H1 (cell line): ENCODE measurements around the gene ARID5B. TPM values are rescaled to one million over a fixed set of nuclear protein-coding genes. Genes with fewer than 3 reads are reported as not detected.

ENCODE experiments used
- CTCF ChIA-PET: fragments of 300-600 bp; sonication (Branson Sonifier 250); formaldehyde crosslinking; loops from one replicate; lab custom pipeline; 2021; ENCODE audit not compliant: partially characterized antibody; lab: Charles Lee
- POLR2A ChIA-PET: fragments of 300-600 bp; sonication (Branson Sonifier 250); formaldehyde crosslinking; loops from one replicate; lab custom pipeline; 2021; ENCODE audit warnings: inconsistent platforms; ENCODE audit not compliant: partially characterized antibody; lab: Charles Lee
- DNase-seq, 2 experiments: peaks; one replicate each; pipeline versions ENCODE4 v3.0.0 to v3.0.0-alpha.2; 2010 to 2022; ENCODE audit warnings: low spot score in 2 of 2, low read depth in 1 of 2, mixed read lengths in 1 of 2
- FAIRE-seq: peaks from 2 replicates; lab custom pipeline; 2011; peaks lifted over from hg19 to GRCh38; lab: Jason Lieb, UNC
- H2AFZ ChIP-seq: 2 replicates; pipeline ENCODE4 v1.8.1; 2012; ENCODE audit warnings: low read length, inconsistent platforms
- H2AK5ac ChIP-seq: 2 replicates; pipeline ENCODE4 v1.6.1; 2013; ENCODE audit warnings: low read depth, low read length
- H2BK120ac ChIP-seq: replicated peaks from 2 replicates; pipeline ENCODE3; 2013; ENCODE audit warnings: low read depth, low read length, inconsistent platforms
- H2BK12ac ChIP-seq: 2 replicates; pipeline ENCODE4 v1.6.1; 2013; ENCODE audit warnings: low read depth, low read length
- H2BK15ac ChIP-seq: 2 replicates; pipeline ENCODE4 v1.6.1; 2013; ENCODE audit warnings: low read length
- H2BK20ac ChIP-seq: 2 replicates; pipeline ENCODE4 v1.6.1; 2013; ENCODE audit warnings: low read length
- H2BK5ac ChIP-seq: 2 replicates; pipeline ENCODE4 v1.6.1; 2013; ENCODE audit warnings: low read depth, low read length
- H3K14ac ChIP-seq: 2 replicates; pipeline ENCODE4 v1.6.1; 2013; ENCODE audit warnings: inconsistent platforms; ENCODE audit not compliant: insufficient read length
- H3K18ac ChIP-seq: 2 replicates; pipeline ENCODE4 v1.6.1; 2013; ENCODE audit warnings: low read length; ENCODE audit errors: extremely low read depth
- H3K23ac ChIP-seq: 2 replicates; pipeline ENCODE4 v1.6.1; 2013; ENCODE audit warnings: inconsistent platforms; ENCODE audit not compliant: insufficient read length
- H3K23me2 ChIP-seq: 2 replicates; pipeline ENCODE4 v1.6.1; 2013; ENCODE audit warnings: low read depth, low read length
- H3K27ac ChIP-seq: 2 replicates; pipeline ENCODE4 v1.6.1; 2011; ENCODE audit warnings: low read depth, low read length, inconsistent platforms
- H3K27me3 ChIP-seq, 4 experiments: replicated peaks in 1 of 4; 1 replicate in 1 of 4; 2 replicates in 3 of 4; pipeline versions ENCODE4 v1.6.1 to v1.8.1; 2011 to 2013; ENCODE audit warnings: low read length in 3 of 4, mild to moderate bottlenecking in 3 of 4, inconsistent platforms in 2 of 4, mixed read lengths in 2 of 4, moderate library complexity in 1 of 4; ENCODE audit not compliant: control insufficient read depth in 3 of 4, insufficient read depth in 3 of 4; ENCODE audit errors: extremely low read depth in 1 of 4
- H3K36me3 ChIP-seq, 4 experiments: 2 replicates each; pipeline versions ENCODE4 v1.6.1 to v1.8.1; 2011 to 2013; ENCODE audit warnings: mild to moderate bottlenecking in 4 of 4, low read length in 3 of 4, moderate library complexity in 2 of 4, control low read depth in 1 of 4, inconsistent platforms in 1 of 4; ENCODE audit not compliant: insufficient read depth in 4 of 4, control insufficient read depth in 2 of 4
- H3K4ac ChIP-seq: replicated peaks from 2 replicates; pipeline ENCODE3; 2013; ENCODE audit warnings: low read length, low read depth, mixed read lengths, inconsistent platforms; ENCODE audit not compliant: insufficient read length
- H3K4me1 ChIP-seq, 4 experiments: replicated peaks in 1 of 4; 1 replicate in 1 of 4; 2 replicates in 3 of 4; pipeline versions ENCODE4 v1.6.1 to v1.8.1; 2011 to 2013; ENCODE audit warnings: low read length in 3 of 4, inconsistent platforms in 2 of 4, mixed read lengths in 1 of 4; ENCODE audit not compliant: insufficient read depth in 4 of 4, control insufficient read depth in 3 of 4
- H3K4me2 ChIP-seq, 2 experiments: 2 replicates each; pipeline versions ENCODE4 v1.6.1 to v1.8.1; 2011 to 2013; ENCODE audit warnings: low read depth in 2 of 2, low read length in 2 of 2, control low read depth in 1 of 2, inconsistent platforms in 1 of 2, mild to moderate bottlenecking in 1 of 2; ENCODE audit not compliant: insufficient read depth in 1 of 2
- H3K4me3 ChIP-seq, 4 experiments: fragments of 200-600, 300-600 bp in 1 of 4; sonication (generic), shearing (Covaris generic), sonication (Bioruptor Twin) in 1 of 4; 2 replicates each; pipeline versions ENCODE4 v1.5.1 to v1.8.1; 2011 to 2016; ENCODE audit warnings: low read length in 4 of 4, low read depth in 3 of 4, control low read depth in 2 of 4, inconsistent platforms in 2 of 4, mild to moderate bottlenecking in 2 of 4, mixed read lengths in 1 of 4, moderate library complexity in 1 of 4; ENCODE audit not compliant: insufficient read depth in 2 of 4; ENCODE audit errors: extremely low read depth in 1 of 4
- H3K56ac ChIP-seq: replicated peaks from 2 replicates; pipeline ENCODE3; 2013; ENCODE audit warnings: low read depth, mild to moderate bottlenecking, mixed read lengths, low read length, inconsistent platforms; ENCODE audit not compliant: insufficient read length
- H3K79me1 ChIP-seq: 2 replicates; pipeline ENCODE4 v1.6.1; 2013; ENCODE audit warnings: low read depth, low read length, control low read depth
- H3K79me2 ChIP-seq, 2 experiments: 2 replicates each; pipeline versions ENCODE4 v1.6.1 to v1.8.1; 2012 to 2013; ENCODE audit warnings: low read length in 2 of 2, mild to moderate bottlenecking in 2 of 2, inconsistent platforms in 1 of 2; ENCODE audit not compliant: insufficient read depth in 2 of 2, control insufficient read depth in 1 of 2
- H3K9ac ChIP-seq, 4 experiments: replicated peaks in 1 of 4; 1 replicate in 1 of 4; 2 replicates in 3 of 4; pipeline versions ENCODE4 v1.6.1 to v1.8.1; 2011 to 2013; ENCODE audit warnings: low read depth in 3 of 4, low read length in 3 of 4, control low read depth in 2 of 4, mild to moderate bottlenecking in 2 of 4, moderate library complexity in 2 of 4, inconsistent platforms in 1 of 4; ENCODE audit errors: extremely low read depth in 1 of 4
- H3K9me3 ChIP-seq, 2 experiments: 2 replicates each; pipeline versions ENCODE4 v1.6.1 to v1.8.1; 2012 to 2013; ENCODE audit warnings: mild to moderate bottlenecking in 2 of 2, moderate library complexity in 2 of 2, control low read depth in 1 of 2, inconsistent platforms in 1 of 2, low read depth in 1 of 2, low read length in 1 of 2, mixed read lengths in 1 of 2; ENCODE audit not compliant: insufficient read depth in 2 of 2
- H4K20me1 ChIP-seq, 2 experiments: replicated peaks in 1 of 2; 2 replicates each; pipeline versions ENCODE3 to v1.8.1; 2011 to 2013; ENCODE audit warnings: inconsistent platforms in 2 of 2, low read length in 2 of 2, mild to moderate bottlenecking in 1 of 2; ENCODE audit not compliant: insufficient read depth in 2 of 2, control insufficient read depth in 1 of 2
- H4K5ac ChIP-seq: 2 replicates; pipeline ENCODE4 v1.6.1; 2013; ENCODE audit warnings: low read length, low read depth, mixed read lengths, inconsistent platforms; ENCODE audit not compliant: insufficient read length
- H4K8ac ChIP-seq: 2 replicates; pipeline ENCODE4 v1.8.0; 2013; ENCODE audit warnings: mild to moderate bottlenecking, moderate library complexity, low read length, inconsistent platforms; ENCODE audit not compliant: insufficient read depth; ENCODE audit errors: extremely low read depth
- H4K91ac ChIP-seq: replicated peaks from 2 replicates; pipeline ENCODE3; 2013; ENCODE audit warnings: low read length, mixed read lengths, inconsistent platforms; ENCODE audit not compliant: insufficient read length
- EP300 ChIP-seq, 2 experiments: IDR thresholded peaks; 1 replicate in 1 of 2; 2 replicates in 1 of 2; pipeline ENCODE4 v1.6.1; 2011 to 2012; ENCODE audit warnings: low read depth in 2 of 2, low read length in 2 of 2, mild to moderate bottlenecking in 2 of 2, borderline replicate concordance in 1 of 2, inconsistent platforms in 1 of 2, moderate library complexity in 1 of 2
- GTF2F1 ChIP-seq: IDR thresholded peaks from 2 replicates; pipeline ENCODE4 v1.6.1; 2012; ENCODE audit warnings: low read depth, low read length, improper control_type of control experiment, borderline replicate concordance
- MAFK ChIP-seq: IDR thresholded peaks from 2 replicates; pipeline ENCODE4 v1.6.1; 2012; ENCODE audit warnings: low read depth, mild to moderate bottlenecking, improper control_type of control experiment, low read length
- RAD21 ChIP-seq, 2 experiments: IDR thresholded peaks in 1 of 2; conservative IDR thresholded peaks in 1 of 2; 2 replicates each; pipeline ENCODE4 v1.6.1; 2011; ENCODE audit warnings: low read depth in 2 of 2, low read length in 2 of 2, improper control_type of control experiment in 1 of 2, inconsistent platforms in 1 of 2, mild to moderate bottlenecking in 1 of 2, moderate library complexity in 1 of 2
- RXRA ChIP-seq: IDR thresholded peaks from 2 replicates; pipeline ENCODE4 v1.6.1; 2011; ENCODE audit warnings: low read depth, mild to moderate bottlenecking, low read length, moderate library complexity; ENCODE audit not compliant: insufficient read depth
- ZNF274 ChIP-seq: IDR thresholded peaks from 2 replicates; pipeline ENCODE4 v1.7.0; 2012; ENCODE audit warnings: low read length, borderline replicate concordance; ENCODE audit errors: extremely low read depth
- whole genome bisulfite sequencing, 2 experiments: shearing (Covaris generic) in 1 of 2; methylation state at CpG; one replicate each; pipeline versions ENCODE4 v1.1.6 to v1.1.7; 2013 to 2015; ENCODE audit warnings: low lambda C conversion rate in 2 of 2, mixed read lengths in 2 of 2, inconsistent platforms in 1 of 2, low coverage in 1 of 2, missing lambda C conversion rate in 1 of 2; ENCODE audit not compliant: insufficient replicate concordance in 2 of 2, insufficient coverage in 1 of 2, insufficient read length in 1 of 2; ENCODE audit errors: extremely low coverage in 1 of 2, missing lambda C conversion rate in 1 of 2; 5-methylcytosine and 5-hydroxymethylcytosine counted together
- polyA plus RNA-seq, 7 experiments: library from polyadenylated mRNA; depleted of rRNA in 3 of 7; stranded (reverse) in 5 of 7; unstranded in 2 of 7; fragments of >200 nt in 5 of 7; fragments of 200-250 nt in 2 of 7; gene quantifications; 1 replicate in 5 of 7; 2 replicates in 1 of 7; 4 replicates in 1 of 7; pipeline versions ENCODE4 v1.2.1 to v1.2.3, GENCODE V29; 2011 to 2013; ENCODE audit warnings: missing spikeins in 2 of 7, mixed read lengths in 2 of 7
- total RNA-seq: library from RNA; stranded (reverse); fragmentation: NEBNext Ultra II Directional; extraction: Animal tissue kit (Norgen Biotek cat#: 25700); gene quantifications from 2 replicates; pipeline ENCODE4 v1.2.1, GENCODE V29; 2021

ARID5B gene
- total and polyA plus RNA-seq, 2 of the 8 experiments (the other 6 are each of a cell fraction or from before 2014, with no cell fraction given): 0.21 to 1.1 TPM

GRCh38 chr10:61967298-61967697, 65.8 kb downstream of the ARID5B start:
- no peak overlapping the region for H3K4ac ChIP-seq
- 93% methylated on average over 4 of the region's 4 CpGs; no CpG with 5 or more reads in 1 of the 2 experiments for WGBS, 2 experiments
- H3K23ac ChIP-seq: no peak overlapping the region
- ChIA-PET POLR2A (no interaction called here), CTCF (interaction anchor here (0.8 to 1.2 kb wide), 3 partner anchors 16 to 848 kb away, joined by 3 read pairs; no protein-coding TSS in a partner anchor)
- DNase-seq: no peak
- H3K9me3 ChIP-seq: no peaks in the 10 kb centered on the region
- no peak for FAIRE-seq
- no peak overlapping the region for H3K4me3 ChIP-seq
- H3K14ac ChIP-seq: no peak overlapping the region
- H2AK5ac ChIP-seq: no peak overlapping the region
- no peak overlapping the region for H3K18ac ChIP-seq
- no peak overlapping the region for H3K4me2 ChIP-seq
- H3K79me2 ChIP-seq: no peaks in the 10 kb centered on the region
- H2AFZ ChIP-seq: no peak overlapping the region
- H3K36me3 ChIP-seq: no peaks in the 10 kb centered on the region
- no peak overlapping the region for H2BK15ac ChIP-seq
- H4K20me1 ChIP-seq: no peaks in the 10 kb centered on the region
- TF ChIP-seq MAFK: no peak
- no peak for TF ChIP-seq GTF2F1
- TF ChIP-seq EP300 (IDR thresholded peaks at IDR 0.05; ENCODE audit: borderline replicate concordance in 1 of 2, low read depth in 2 of 2, low read length in 2 of 2): no peak
- no peak for TF ChIP-seq ZNF274
- TF ChIP-seq RXRA: no peak
- TF ChIP-seq RAD21 (IDR thresholded peaks at IDR 0.05 in 1 of 2, conservative IDR thresholded peaks at IDR 0.05 in 1 of 2; ENCODE audit: low read depth in 2 of 2, low read length in 2 of 2): no peak
- H3K4me1 ChIP-seq: peaks cover 0 to 4% (median 1%) of the 10 kb centered on the region in 4 experiments; a peak in 3 of 7 replicates
- no peak overlapping the region for H2BK120ac ChIP-seq
- H3K27me3 ChIP-seq: no peaks in the 10 kb centered on the region
- no peaks in the 10 kb centered on the region for H3K23me2 ChIP-seq
- no peak overlapping the region for H2BK20ac ChIP-seq
- no peak overlapping the region for H4K91ac ChIP-seq
- no peak overlapping the region for H4K8ac ChIP-seq
- H3K79me1 ChIP-seq: no peaks in the 10 kb centered on the region
- H2BK5ac ChIP-seq: no peak overlapping the region
- no peak overlapping the region for H3K27ac ChIP-seq
- H3K56ac ChIP-seq: no peak overlapping the region
- no peak overlapping the region for H3K9ac ChIP-seq
- H4K5ac ChIP-seq: no peak overlapping the region
- no peak overlapping the region for H2BK12ac ChIP-seq
